Effector memory CD4-positive, alpha-beta T cell (primary cell): ENCODE measurements around the gene FBRS.

Experiments used
- DNase-seq, 3 donors: peaks; one replicate each; pipeline ENCODE4 v3.0.0-alpha.2; 2020
- H3K27ac ChIP-seq: 2 replicates; pipeline ENCODE4 v1.7.0; 2013; ENCODE audit warnings: mild to moderate bottlenecking, low read length, moderate library complexity; ENCODE audit not compliant: insufficient read depth, poor library complexity, severe bottlenecking
- H3K27me3 ChIP-seq: replicated peaks from 2 replicates; pipeline ENCODE4 v1.7.0; 2013; ENCODE audit warnings: mild to moderate bottlenecking, low read length; ENCODE audit not compliant: insufficient read depth, control insufficient read depth, poor library complexity, severe bottlenecking
- H3K36me3 ChIP-seq: 2 replicates; pipeline ENCODE4 v1.7.0; 2013; ENCODE audit warnings: mild to moderate bottlenecking, low read length, moderate library complexity; ENCODE audit not compliant: control insufficient read depth, insufficient read depth
- H3K4me1 ChIP-seq: 2 replicates; pipeline ENCODE4 v1.7.0; 2013; ENCODE audit warnings: low read length, mild to moderate bottlenecking; ENCODE audit not compliant: control insufficient read depth, insufficient read depth, poor library complexity, severe bottlenecking
- H3K4me3 ChIP-seq: 2 replicates; pipeline ENCODE4 v1.7.0; 2013; ENCODE audit warnings: low read length, low read depth, mild to moderate bottlenecking; ENCODE audit not compliant: insufficient read depth, poor library complexity, severe bottlenecking
- H3K9me3 ChIP-seq: 2 replicates; pipeline ENCODE4 v1.7.0; 2013; ENCODE audit warnings: mild to moderate bottlenecking, low read length, moderate library complexity; ENCODE audit not compliant: control insufficient read depth

The FBRS gene

DNA sequence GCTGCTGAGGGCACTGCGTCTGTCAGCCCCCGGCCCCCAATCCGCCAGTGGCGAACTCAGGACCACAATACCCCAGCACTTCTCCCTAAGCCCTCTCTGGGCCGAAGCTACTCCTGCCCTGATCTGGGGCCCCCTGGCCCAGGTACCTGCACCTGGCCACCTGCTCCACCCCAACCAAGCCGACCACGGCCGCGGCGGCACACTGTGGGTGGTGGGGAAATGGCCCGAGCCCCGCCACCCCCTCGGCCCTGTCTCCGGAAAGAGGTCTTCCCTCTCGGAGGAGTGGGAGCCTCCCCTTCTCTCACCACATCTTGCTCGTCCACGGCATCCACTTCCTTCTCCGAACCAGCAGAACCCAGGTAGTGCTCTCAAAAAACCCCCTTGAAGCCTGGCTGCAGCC lies 3.4 kb upstream of the FBRS start:
- H3K9me3 ChIP-seq: no peaks in the 10 kb centered on the region
- no peaks in the 10 kb centered on the region for H3K27me3 ChIP-seq
- peaks cover 17% of the 10 kb centered on the region for H3K4me1 ChIP-seq
- peaks cover 41% of the 10 kb centered on the region for H3K36me3 ChIP-seq
- no peak overlapping the region for H3K4me3 ChIP-seq
- no peak overlapping the region for H3K27ac ChIP-seq
- DNase-seq: no peak

DNA sequence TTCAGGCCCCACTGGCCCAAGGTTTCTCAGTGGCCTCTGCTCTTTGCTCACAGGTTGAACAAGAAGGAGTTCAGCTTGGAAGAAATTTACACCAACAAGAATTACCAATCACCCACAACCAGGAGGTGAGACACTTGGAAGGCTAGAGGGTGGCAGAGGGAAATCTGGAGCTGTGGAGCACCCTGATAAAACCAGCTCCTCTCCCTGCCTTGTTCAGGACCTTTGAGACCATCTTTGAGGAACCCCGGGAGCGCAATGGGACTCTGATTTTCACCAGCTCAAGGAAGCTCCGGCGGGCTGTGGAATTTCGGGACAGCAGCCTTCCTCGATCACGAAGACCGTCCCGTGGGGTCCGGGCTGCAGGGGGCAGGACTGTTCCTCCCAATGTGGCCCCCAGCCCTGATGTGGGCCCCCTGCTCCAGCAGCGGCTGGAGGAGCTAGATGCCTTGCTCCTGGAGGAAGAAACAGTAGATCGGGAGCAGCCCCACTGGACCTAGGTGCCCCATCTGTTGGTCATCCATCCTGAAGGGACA lies 2.4 kb upstream of the FBRS start:
- DNase-seq: no peak
- peaks cover 41% of the 10 kb centered on the region for H3K36me3 ChIP-seq
- no peak overlapping the region for H3K27ac ChIP-seq
- H3K4me1 ChIP-seq: peaks cover 27% of the 10 kb centered on the region
- no peaks in the 10 kb centered on the region for H3K9me3 ChIP-seq
- H3K27me3 ChIP-seq: no peaks in the 10 kb centered on the region
- H3K4me3 ChIP-seq: no peak overlapping the region

DNA sequence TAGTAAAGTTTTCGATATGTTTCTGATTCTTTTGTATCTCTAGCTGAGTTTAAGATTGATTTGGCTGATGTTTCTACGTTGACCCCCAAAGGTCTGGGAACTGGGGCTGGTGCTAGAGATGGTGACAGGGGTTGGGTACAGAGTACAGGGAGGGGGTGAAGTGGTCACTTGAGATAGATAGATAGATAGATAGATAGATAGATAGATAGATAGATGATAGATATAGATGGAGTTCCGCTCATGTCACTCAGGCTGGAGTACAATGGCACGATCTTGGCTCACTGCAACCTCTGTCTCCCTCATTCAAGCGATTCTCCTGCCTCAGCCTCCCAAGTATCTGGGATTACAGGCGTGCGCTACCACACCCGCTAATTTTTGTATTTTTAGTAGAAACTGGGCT lies 1.8 kb upstream of the FBRS start:
- Histone ChIP-seq H3K27ac (no peak overlapping the region), H3K9me3 (no peaks in the 10 kb centered on the region)

DNA sequence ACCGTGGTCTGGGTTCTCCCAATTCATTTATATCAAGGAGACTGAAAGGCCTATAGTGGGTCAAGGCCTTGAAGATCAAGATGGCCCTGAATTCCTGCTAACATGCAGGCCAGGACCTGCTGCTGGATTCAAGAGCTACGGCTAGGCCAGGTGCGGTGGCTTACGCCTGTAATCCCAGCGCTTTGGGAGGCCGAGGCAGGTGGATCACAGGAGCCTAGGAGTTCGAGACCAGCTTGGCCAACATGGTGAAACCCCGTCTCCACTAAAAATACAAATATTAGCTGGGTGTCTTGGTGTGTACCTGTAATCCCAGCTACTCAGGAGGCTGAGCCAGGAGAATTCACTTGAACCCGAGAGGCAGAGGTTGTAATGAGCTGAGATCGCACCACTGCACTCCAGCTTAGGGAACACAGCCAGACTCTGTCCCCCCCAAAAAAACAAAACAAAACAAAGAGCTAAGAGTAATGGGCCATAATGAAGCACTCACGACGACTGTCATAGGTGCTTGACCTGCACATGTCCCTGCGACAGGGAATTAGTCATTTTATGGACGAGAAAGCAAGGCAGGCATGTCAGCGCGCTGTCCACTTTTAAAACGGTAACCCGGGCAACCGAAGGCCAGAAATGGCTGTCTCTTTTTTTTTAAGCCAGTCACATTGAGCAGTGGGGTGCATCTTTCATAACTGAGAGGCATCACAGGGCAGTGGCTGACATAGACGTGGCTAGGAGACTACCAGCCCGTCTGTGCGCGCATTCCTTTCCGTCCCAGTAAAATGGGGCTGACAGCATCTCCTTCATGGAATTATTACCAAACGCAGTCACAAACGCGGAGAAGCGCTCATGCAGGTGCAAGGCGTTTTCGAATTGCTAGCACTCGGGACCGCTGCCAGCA lies 1.0 kb upstream of the FBRS start:
- Histone ChIP-seq H3K4me3 (peak overlapping the region; percentile 11), H3K36me3 (peaks cover 51% of the 10 kb centered on the region), H3K9me3 (no peaks in the 10 kb centered on the region), H3K27ac (peak overlapping the region; percentile 66), H3K4me1 (peaks cover 35% of the 10 kb centered on the region), H3K27me3 (no peaks in the 10 kb centered on the region)
- no peak for DNase-seq

More for the DNA sequence above, 1.8 kb upstream of the FBRS start:
- peaks cover 32% of the 10 kb centered on the region for H3K4me1 ChIP-seq
- no peak for DNase-seq
- no peaks in the 10 kb centered on the region for H3K27me3 ChIP-seq
- peaks cover 45% of the 10 kb centered on the region for H3K36me3 ChIP-seq
- no peak overlapping the region for H3K4me3 ChIP-seq

DNA sequence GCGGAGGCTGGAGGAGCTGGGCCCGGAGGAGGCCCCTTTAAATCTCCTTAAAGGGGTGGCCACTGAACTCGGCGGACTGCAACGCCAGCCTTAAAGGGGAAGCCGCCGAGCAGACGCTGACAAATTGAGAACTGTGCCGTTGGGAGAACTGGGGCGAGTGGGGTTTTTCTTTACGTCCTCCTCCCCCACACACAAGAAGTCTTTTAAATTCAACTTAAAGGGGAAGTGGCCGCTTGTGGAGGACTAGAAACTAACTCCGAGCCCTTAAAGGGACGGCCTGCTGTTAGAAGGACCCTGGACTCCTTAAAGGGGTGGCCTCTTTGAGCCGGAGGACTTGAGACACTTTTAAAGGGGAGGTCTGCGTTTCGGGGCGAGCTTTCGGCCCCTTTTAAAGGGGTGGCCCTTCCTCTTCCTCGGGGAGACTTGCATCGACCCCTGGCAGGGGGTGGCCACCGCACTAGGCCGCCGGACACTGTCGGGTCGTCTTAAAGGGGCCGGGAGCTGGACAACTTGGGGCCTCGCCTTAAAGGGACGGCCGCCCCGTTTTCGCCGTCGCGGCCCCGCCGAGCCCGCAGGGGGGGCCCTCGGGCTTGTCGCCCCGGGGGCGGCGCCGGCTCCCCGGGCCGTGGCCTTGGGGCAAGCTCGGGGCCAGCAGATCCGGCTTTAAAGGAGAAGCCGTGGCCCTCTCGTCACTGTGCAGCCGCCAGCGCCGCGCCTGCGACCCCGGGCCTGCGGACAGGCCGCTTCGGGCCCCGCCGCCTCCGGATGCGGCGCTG lies 688 bp downstream of the FBRS start:
- Histone ChIP-seq H3K9me3 (no peaks in the 10 kb centered on the region), H3K36me3 (peaks cover 54% of the 10 kb centered on the region), H3K4me1 (peaks cover 45% of the 10 kb centered on the region), H3K4me3 (peak overlapping the region; percentile 76), H3K27me3 (no peaks in the 10 kb centered on the region), H3K27ac (peak overlapping the region; percentile 100)
- DNase-seq: no peak

DNA sequence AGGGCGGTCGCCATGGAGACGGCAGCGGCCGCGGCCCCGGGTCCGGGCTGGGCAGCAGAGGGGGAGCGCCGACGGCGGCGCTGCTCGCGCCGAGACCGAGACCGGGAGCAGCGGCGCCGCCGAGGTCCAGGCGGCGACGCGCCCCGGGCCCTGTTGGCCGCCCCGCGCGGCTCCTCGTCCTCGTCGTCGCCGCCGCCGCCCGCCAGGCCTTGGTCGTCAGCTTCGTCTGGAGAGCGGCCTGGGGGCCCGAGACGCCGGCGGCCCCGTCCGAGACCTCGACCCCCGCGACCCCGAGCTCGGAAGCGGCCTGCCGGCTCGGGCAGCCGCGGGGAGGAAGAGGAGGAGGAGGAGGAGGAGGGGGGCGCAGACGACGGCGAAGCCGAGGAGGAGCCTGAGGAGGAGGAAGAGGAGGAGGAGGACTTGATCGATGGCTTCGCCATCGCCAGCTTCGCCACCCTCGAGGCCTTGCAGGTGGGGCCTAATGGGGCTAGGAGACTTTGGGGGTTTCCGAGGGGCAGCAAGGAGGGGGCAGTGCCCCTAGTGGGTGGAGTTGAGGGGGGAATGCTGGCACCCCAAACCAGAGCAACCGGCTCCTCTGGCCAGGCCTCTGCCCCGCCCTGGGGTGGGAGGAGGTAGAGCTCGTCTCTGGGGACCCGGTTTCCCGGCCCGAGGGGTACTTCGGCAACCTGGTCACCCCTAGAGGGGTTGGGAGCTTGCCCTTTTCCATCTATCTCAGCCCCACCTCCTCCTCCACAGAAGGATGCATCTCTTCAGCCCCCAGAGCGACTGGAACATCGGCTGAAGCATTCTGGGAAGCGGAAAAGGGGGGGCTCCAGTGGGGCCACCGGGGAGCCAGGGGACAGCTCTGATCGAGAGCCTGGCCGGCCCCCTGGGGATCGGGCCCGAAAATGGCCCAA lies 1.5 kb downstream of the FBRS start:
- Histone ChIP-seq H3K27ac (peak overlapping the region; percentile 100), H3K9me3 (no peaks in the 10 kb centered on the region), H3K4me3 (peak overlapping the region; percentile 76), H3K27me3 (no peaks in the 10 kb centered on the region), H3K4me1 (peaks cover 45% of the 10 kb centered on the region), H3K36me3 (peaks cover 53% of the 10 kb centered on the region)
- peak; percentile 28 to 45 (median 37) for DNase-seq

DNA sequence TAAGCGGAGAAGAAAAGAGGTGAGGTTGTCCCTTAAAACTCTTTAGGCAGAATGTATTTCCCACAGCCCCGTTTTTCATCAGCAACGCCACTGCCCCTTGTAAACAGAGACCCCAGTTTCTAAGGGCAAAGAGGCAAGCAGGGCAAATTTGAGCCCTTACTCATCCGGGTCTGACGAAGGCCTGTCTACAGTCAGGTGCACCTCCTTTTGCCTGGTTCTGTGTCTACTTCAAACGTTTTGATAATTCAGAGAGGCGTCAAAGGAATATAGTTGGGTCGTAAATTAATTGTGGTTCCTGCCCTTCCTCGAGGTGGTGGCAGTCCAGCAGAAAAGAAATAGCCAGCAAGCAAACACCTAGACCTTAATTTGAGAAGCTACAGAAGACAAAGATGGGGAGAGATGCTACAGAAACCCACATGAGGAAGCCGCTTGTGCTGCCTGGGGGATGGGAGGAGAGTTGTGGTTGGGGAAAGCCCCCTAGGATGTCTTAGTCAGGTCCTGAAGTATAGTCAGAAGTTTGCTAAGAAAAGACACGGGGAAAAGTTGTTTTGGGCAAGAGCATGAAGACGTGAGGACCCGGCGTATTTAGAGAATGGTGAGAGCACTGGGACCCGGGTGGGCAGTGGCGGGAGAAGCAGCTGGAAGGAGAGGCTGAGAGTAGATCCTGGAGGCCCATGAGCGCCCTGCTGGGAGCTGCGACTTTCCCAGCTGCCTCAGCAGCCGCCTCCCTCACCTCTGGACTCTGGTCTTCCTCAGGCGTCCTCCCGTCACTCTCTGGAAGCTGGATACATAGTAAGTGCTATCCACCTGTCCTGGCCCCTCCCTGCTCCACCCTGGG lies 2.4 kb downstream of the FBRS start:
- peaks cover 45% of the 10 kb centered on the region for H3K4me1 ChIP-seq
- peak overlapping the region; percentile 76 for H3K4me3 ChIP-seq
- H3K9me3 ChIP-seq: no peaks in the 10 kb centered on the region
- H3K27ac ChIP-seq: peak overlapping the region; percentile 100
- H3K36me3 ChIP-seq: peaks cover 53% of the 10 kb centered on the region
- DNase-seq: peak; percentile 57 to 77 (median 70)
- H3K27me3 ChIP-seq: no peaks in the 10 kb centered on the region

DNA sequence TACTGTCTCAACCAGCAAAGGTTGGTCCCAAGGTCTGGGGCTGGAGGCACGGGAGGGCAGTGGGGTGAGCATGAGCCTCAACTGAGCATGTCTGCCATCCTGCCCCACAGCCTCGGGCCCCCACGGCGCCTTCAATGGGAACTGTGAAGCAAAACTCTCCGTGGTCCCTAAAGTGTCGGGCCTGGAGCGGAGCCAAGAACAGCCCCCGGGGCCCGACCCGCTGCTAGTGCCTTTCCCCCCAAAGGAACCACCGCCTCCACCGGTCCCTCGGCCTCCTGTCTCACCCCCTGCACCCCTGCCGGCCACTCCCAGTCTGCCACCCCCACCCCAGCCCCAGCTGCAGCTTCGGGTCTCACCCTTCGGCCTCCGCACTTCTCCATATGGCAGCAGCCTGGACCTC lies 4.2 kb downstream of the FBRS start:
- peaks cover 39% of the 10 kb centered on the region for H3K4me1 ChIP-seq
- H3K4me3 ChIP-seq: no peak overlapping the region
- no peaks in the 10 kb centered on the region for H3K27me3 ChIP-seq
- peaks cover 62% of the 10 kb centered on the region for H3K36me3 ChIP-seq
- H3K27ac ChIP-seq: peak overlapping the region; percentile 7
- H3K9me3 ChIP-seq: no peaks in the 10 kb centered on the region
- no peak for DNase-seq

DNA sequence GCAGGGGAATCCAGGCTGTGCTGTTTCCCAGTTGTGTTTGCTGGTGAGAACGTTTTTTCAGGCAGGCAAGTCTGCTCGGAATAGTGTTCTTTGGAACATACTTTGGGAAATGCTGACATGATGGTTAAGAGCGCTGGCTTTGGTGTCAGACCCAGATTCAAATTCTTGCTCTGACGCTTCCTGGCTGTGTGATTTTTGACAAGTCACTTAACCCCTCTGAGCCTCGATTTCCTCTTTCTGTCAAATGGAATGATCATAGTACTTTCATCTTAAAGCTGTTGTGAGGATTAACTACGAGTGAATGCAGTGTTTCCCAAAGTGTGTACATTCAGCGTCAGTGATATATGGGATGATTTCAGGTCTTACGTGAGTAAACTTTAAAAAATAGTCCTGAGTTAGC lies 4.8 kb downstream of the FBRS start:
- Histone ChIP-seq H3K4me3 (no peak overlapping the region), H3K9me3 (no peaks in the 10 kb centered on the region), H3K27ac (no peak overlapping the region), H3K36me3 (peaks cover 68% of the 10 kb centered on the region), H3K27me3 (no peaks in the 10 kb centered on the region), H3K4me1 (peaks cover 37% of the 10 kb centered on the region)
- DNase-seq: no peak
